ENCODE data around the gene TBC1D22B.
A peak's percentile ranks its signal among the peaks of the same experiment; 100 is the strongest.

Gene TBC1D22B

GRCh38 chr6:37362101-37362828 lies 104.7 kb downstream of the TBC1D22B start:
- DNase-seq, result no peak

- DNase-seq, result no peak
Observed at GRCh38 chr6:37365791-37366190, 108.2 kb downstream of the TBC1D22B start.

GRCh38 chr6:37366910-37367309 lies 109.3 kb downstream of the TBC1D22B start:
- no peak for DNase-seq

- DNase-seq, result no peak
Observed at GRCh38 chr6:37368961-37369320, 111.4 kb downstream of the TBC1D22B start.

GRCh38 chr6:37369321-37370201 lies 112.0 kb downstream of the TBC1D22B start:
- DNase-seq, result no peak

GRCh38 chr6:37371154-37372083 lies 113.8 kb downstream of the TBC1D22B start:
- DNase-seq, result no peak

- no peak for DNase-seq
Observed at GRCh38 chr6:37372116-37372515, 114.5 kb downstream of the TBC1D22B start.

GRCh38 chr6:37373822-37374471 lies 116.4 kb downstream of the TBC1D22B start:
- DNase-seq, result no peak

- DNase-seq, result no peak
Observed at GRCh38 chr6:37375376-37375775, 117.8 kb downstream of the TBC1D22B start.

GRCh38 chr6:37376078-37376743 lies 118.6 kb downstream of the TBC1D22B start:
- no peak for DNase-seq

- peak; percentile 12 for DNase-seq
Observed at GRCh38 chr6:37381579-37381978, 124.0 kb downstream of the TBC1D22B start.

Data from activated naive CD4-positive, alpha-beta T cell treated with anti-CD3 and anti-CD28 coated beads, Interleukin-2, amount 50 U/mL, for 16 hours (primary cell).